Stimulated activated CD8-positive, alpha-beta memory T cell treated with anti-CD3 and anti-CD28 coated beads, Interleukin-7, amount 100 ng/mL, for 4 hours (primary cell): ENCODE results near the gene FMN1.

Source experiments
- DNase-seq, 2 donors: peaks; one replicate each; pipeline ENCODE4 v3.0.0-alpha.2; 2020; ENCODE audit warnings: low read depth in 2 of 2

The FMN1 gene

GRCh38 chr15:32885713-32886112 lies 308.8 kb downstream of the FMN1 start:
- no peak for DNase-seq

GRCh38 chr15:32884146-32884545 lies 310.4 kb downstream of the FMN1 start:
- no peak for DNase-seq

- no peak for DNase-seq
Observed at GRCh38 chr15:32882955-32883354, 311.6 kb downstream of the FMN1 start.

- DNase-seq = no peak
Observed at GRCh38 chr15:32881528-32881927, 313.0 kb downstream of the FMN1 start.

GRCh38 chr15:32880642-32881041 lies 313.9 kb downstream of the FMN1 start:
- DNase-seq = no peak

GRCh38 chr15:32879980-32880379 lies 314.5 kb downstream of the FMN1 start:
- DNase-seq = no peak

- DNase-seq = no peak
Observed at GRCh38 chr15:32878869-32879805, 315.4 kb downstream of the FMN1 start.

- no peak for DNase-seq
Observed at GRCh38 chr15:32878342-32878741, 316.2 kb downstream of the FMN1 start.

- DNase-seq = no peak
Observed at GRCh38 chr15:32877252-32878019, 317.1 kb downstream of the FMN1 start.

GRCh38 chr15:32873284-32874114 lies 321.0 kb downstream of the FMN1 start:
- DNase-seq = no peak

- no peak for DNase-seq
Observed at GRCh38 chr15:32872621-32873283, 321.8 kb downstream of the FMN1 start.

GRCh38 chr15:32871883-32872282 lies 322.6 kb downstream of the FMN1 start:
- no peak for DNase-seq

GRCh38 chr15:32870240-32871033 lies 324.1 kb downstream of the FMN1 start:
- DNase-seq = no peak

GRCh38 chr15:32869776-32870175 lies 324.7 kb downstream of the FMN1 start:
- no peak for DNase-seq

- no peak for DNase-seq
Observed at GRCh38 chr15:32867313-32867626, 327.2 kb downstream of the FMN1 start.

- DNase-seq = no peak
Observed at GRCh38 chr15:32866454-32867312, 327.8 kb downstream of the FMN1 start.

- DNase-seq = no peak
Observed at GRCh38 chr15:32864841-32865240, 329.7 kb downstream of the FMN1 start.

GRCh38 chr15:32864051-32864450 lies 330.5 kb downstream of the FMN1 start:
- no peak for DNase-seq

GRCh38 chr15:32861761-32862160 lies 332.8 kb downstream of the FMN1 start:
- no peak for DNase-seq

GRCh38 chr15:32861174-32861573 lies 333.3 kb downstream of the FMN1 start:
- no peak for DNase-seq
